ENCODE results near the gene TNS1. TPM values are rescaled to one million over a fixed set of nuclear protein-coding genes. Genes with fewer than 3 reads are reported as not detected.

TNS1 gene
- total RNA-seq, 1 experiment from 2014 or later: 3.4 TPM

- no CpG with 5 or more reads among the region's 5 CpGs for WGBS (ENCODE audit: extremely low coverage, insufficient read length, low lambda C conversion rate)
- H3K27me3 Mint-ChIP-seq (ENCODE audit: low read depth): peaks cover 8% of the 10 kb centered on the region
- H3K23ac ChIP-seq (ENCODE audit: insufficient read length, low read depth, low read length): no peak overlapping the region
- no peaks in the 10 kb centered on the region for H3K79me1 ChIP-seq (ENCODE audit: insufficient read depth, low read depth, low read length, poor library complexity, severe bottlenecking)
- no peak overlapping the region; the same call in 1 of the 2 replicates for H3K14ac ChIP-seq (ENCODE audit: insufficient read depth, low read length)
- no peak overlapping the region for H2BK120ac ChIP-seq (ENCODE audit: low read depth, low read length, poor library complexity, severe bottlenecking)
- H2BK15ac ChIP-seq (ENCODE audit: low read depth, low read length): no peak overlapping the region
- H3K27me3 ChIP-seq (ENCODE audit: insufficient read depth, low read length): no peaks in the 10 kb centered on the region
- H3K4me1 ChIP-seq (ENCODE audit: insufficient read depth, low read length): no peaks in the 10 kb centered on the region; the same call in 1 of the 2 replicates
- H4K5ac ChIP-seq (ENCODE audit: insufficient read length, low read depth, low read length): no peak overlapping the region
- no peaks in the 10 kb centered on the region for H3K23me2 ChIP-seq (ENCODE audit: insufficient read length, low read depth, low read length, poor library complexity, severe bottlenecking)
- no peak overlapping the region for H2AK5ac ChIP-seq (ENCODE audit: insufficient read length, low read length)
- no peak overlapping the region for H2BK5ac ChIP-seq (ENCODE audit: insufficient read length, low read length)
- no peak overlapping the region for H3K27ac Mint-ChIP-seq
- H3K4ac ChIP-seq (ENCODE audit: low read depth, low read length): no peak overlapping the region
- H3K9me3 ChIP-seq (ENCODE audit: control insufficient read depth, low read depth, low read length): no peaks in the 10 kb centered on the region
- no peak overlapping the region for H3K4me3 Mint-ChIP-seq
- H3K79me2 ChIP-seq (ENCODE audit: insufficient read depth, low read length): no peaks in the 10 kb centered on the region
- no peak overlapping the region for H3T11ph ChIP-seq (ENCODE audit: low read length)
- H3K36me3 Mint-ChIP-seq (ENCODE audit: insufficient read depth in 1 of 3, low read depth in 3 of 3): no peaks in the 10 kb centered on the region
- no peak for TF ChIP-seq CTCF (conservative IDR thresholded peaks at IDR 0.05)
- no peak overlapping the region for H4K91ac ChIP-seq (ENCODE audit: insufficient read length, low read depth, low read length)
- H4K20me1 ChIP-seq (ENCODE audit: control insufficient read depth, insufficient read depth, insufficient read length): no peaks in the 10 kb centered on the region
- no peak overlapping the region for H3K9ac ChIP-seq (ENCODE audit: extremely low read depth, insufficient read length, low read length)
- no peak overlapping the region for H2AFZ ChIP-seq (ENCODE audit: low read length)
- no peak overlapping the region for H3K56ac ChIP-seq (ENCODE audit: insufficient read length, low read depth, low read length)
- no peak overlapping the region for H3K4me2 ChIP-seq (ENCODE audit: insufficient read depth, insufficient read length, low read length)
- H3K4me1 Mint-ChIP-seq: peaks cover 38 to 58% of the 10 kb centered on the region in 2 experiments
- no peak for DNase-seq
- H2BK12ac ChIP-seq (ENCODE audit: insufficient read length, low read depth, low read length): no peak overlapping the region
- no peak overlapping the region for H4K8ac ChIP-seq (replicated peaks; ENCODE audit: insufficient read length, low read depth, low read length)
- H3K9me3 Mint-ChIP-seq: no peaks in the 10 kb centered on the region
- H2BK20ac ChIP-seq (ENCODE audit: low read depth, low read length, poor library complexity, severe bottlenecking): no peak overlapping the region
- H3K27ac ChIP-seq (ENCODE audit: insufficient read length, low read depth, low read length): no peak overlapping the region
- H3K18ac ChIP-seq (ENCODE audit: insufficient read length, low read depth, low read length): no peak overlapping the region
These were observed 141.4 kb downstream of the TNS1 start for GRCh38 chr2:217861334-217861877.
